Measurements from ENCODE around the gene STARD4. TPM values are rescaled to one million over a fixed set of nuclear protein-coding genes. Genes with fewer than 3 reads are reported as not detected.

The STARD4 gene
- total and polyA plus RNA-seq, 9 of the 15 experiments (the other 6 are each of a cell fraction or from before 2014, with no cell fraction given): 28.4 to 88.0 (median 34.0) TPM

DNA sequence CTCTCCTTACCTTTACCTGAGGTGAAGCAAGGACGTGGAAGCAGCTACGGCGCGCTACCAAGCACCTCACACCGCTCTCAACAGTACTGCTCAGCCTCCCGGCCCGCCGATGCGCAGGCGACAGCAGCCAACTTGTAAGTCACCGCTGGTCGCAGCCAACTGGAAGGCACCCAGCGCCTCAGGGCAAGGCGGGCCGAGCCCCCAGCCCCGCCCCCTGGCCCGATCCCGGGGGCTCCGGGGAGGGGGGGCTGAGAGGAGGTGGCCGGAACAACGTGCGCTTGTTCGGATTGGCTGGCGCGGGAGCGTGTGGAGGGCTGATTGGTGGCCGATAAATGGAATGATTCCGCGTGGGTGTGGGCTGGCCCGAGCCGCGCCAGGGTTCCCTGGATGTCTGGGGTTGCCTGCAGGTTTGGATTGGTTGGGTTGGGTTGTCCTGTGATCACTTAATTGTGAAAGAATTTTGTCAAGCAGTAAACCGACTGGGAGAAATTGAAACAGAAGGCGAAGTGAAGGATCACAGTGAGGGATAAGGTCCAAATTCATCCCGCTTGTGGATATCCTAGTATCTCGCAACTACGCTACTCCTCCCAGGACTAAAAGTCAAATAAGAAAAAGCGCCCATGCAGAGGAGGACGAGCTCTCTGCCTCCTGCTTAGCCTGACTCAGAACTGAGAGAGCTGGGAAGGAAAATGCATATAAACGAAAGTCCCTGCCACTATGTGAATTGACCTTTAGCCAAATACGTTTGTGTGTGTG lies at the start of gene STARD4 (continued):
- TF ChIP-seq XRCC5 (IDR thresholded peaks at IDR 0.05; ENCODE audit: low read depth, low read length) (0 out of 2 replicates have a peak, but pooled peaks have one; percentile 18), TSC22D4 (tag; IDR thresholded peaks at IDR 0.05) (no peak), DMBX1 (CRISPR knock-in tag; IDR thresholded peaks at IDR 0.05; ENCODE audit: borderline replicate concordance) (no peak), ZNF695 (CRISPR knock-in tag; IDR thresholded peaks at IDR 0.05) (no peak), ZZZ3 (IDR thresholded peaks at IDR 0.05) (no peak), SP1 (CRISPR knock-in tag; IDR thresholded peaks at IDR 0.05) (peak; percentile 81), TAF1 (IDR thresholded peaks at IDR 0.05; ENCODE audit: control insufficient read depth, extremely low read depth, insufficient read depth, low read length, severe bottlenecking) (peak; percentile 93), TAF7 (tag; IDR thresholded peaks at IDR 0.05) (peak; percentile 64), ZNF584 (CRISPR knock-in tag; IDR thresholded peaks at IDR 0.05; ENCODE audit: low read depth) (no peak), ZNF668 (CRISPR knock-in tag; IDR thresholded peaks at IDR 0.05) (0 out of 2 replicates have a peak, but pooled peaks have one; percentile 40), ZNF41 (CRISPR knock-in tag; conservative IDR thresholded peaks at IDR 0.05) (no peak), NUFIP1 (IDR thresholded peaks at IDR 0.05; ENCODE audit: partially characterized antibody) (no peak), CBFA2T2 (conservative IDR thresholded peaks at IDR 0.05) (no peak), IRF2 (CRISPR knock-in tag; IDR thresholded peaks at IDR 0.05) (no peak), MTA1 (IDR thresholded peaks at IDR 0.05; ENCODE audit: borderline replicate concordance) (no peak), ZBTB1 (CRISPR knock-in tag; IDR thresholded peaks at IDR 0.05; ENCODE audit: borderline replicate concordance, low read depth) (0 out of 2 replicates have a peak, but pooled peaks have one; percentile 22)
- TF ChIP-seq, protein P1, sequence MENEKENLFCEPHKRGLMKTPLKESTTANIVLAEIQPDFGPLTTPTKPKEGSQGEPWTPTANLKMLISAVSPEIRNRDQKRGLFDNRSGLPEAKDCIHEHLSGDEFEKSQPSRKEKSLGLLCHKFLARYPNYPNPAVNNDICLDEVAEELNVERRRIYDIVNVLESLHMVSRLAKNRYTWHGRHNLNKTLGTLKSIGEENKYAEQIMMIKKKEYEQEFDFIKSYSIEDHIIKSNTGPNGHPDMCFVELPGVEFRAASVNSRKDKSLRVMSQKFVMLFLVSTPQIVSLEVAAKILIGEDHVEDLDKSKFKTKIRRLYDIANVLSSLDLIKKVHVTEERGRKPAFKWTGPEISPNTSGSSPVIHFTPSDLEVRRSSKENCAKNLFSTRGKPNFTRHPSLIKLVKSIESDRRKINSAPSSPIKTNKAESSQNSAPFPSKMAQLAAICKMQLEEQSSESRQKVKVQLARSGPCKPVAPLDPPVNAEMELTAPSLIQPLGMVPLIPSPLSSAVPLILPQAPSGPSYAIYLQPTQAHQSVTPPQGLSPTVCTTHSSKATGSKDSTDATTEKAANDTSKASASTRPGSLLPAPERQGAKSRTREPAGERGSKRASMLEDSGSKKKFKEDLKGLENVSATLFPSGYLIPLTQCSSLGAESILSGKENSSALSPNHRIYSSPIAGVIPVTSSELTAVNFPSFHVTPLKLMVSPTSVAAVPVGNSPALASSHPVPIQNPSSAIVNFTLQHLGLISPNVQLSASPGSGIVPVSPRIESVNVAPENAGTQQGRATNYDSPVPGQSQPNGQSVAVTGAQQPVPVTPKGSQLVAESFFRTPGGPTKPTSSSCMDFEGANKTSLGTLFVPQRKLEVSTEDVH (IDR thresholded peaks at IDR 0.05; ENCODE audit: low read depth, partially characterized antibody): no peak
- TF ChIP-seq, protein P2, sequence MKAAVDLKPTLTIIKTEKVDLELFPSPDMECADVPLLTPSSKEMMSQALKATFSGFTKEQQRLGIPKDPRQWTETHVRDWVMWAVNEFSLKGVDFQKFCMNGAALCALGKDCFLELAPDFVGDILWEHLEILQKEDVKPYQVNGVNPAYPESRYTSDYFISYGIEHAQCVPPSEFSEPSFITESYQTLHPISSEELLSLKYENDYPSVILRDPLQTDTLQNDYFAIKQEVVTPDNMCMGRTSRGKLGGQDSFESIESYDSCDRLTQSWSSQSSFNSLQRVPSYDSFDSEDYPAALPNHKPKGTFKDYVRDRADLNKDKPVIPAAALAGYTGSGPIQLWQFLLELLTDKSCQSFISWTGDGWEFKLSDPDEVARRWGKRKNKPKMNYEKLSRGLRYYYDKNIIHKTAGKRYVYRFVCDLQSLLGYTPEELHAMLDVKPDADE (conservative IDR thresholded peaks at IDR 0.05; ENCODE audit: control insufficient read depth, low read depth, low read length): no peak
- TF ChIP-seq, protein P3, sequence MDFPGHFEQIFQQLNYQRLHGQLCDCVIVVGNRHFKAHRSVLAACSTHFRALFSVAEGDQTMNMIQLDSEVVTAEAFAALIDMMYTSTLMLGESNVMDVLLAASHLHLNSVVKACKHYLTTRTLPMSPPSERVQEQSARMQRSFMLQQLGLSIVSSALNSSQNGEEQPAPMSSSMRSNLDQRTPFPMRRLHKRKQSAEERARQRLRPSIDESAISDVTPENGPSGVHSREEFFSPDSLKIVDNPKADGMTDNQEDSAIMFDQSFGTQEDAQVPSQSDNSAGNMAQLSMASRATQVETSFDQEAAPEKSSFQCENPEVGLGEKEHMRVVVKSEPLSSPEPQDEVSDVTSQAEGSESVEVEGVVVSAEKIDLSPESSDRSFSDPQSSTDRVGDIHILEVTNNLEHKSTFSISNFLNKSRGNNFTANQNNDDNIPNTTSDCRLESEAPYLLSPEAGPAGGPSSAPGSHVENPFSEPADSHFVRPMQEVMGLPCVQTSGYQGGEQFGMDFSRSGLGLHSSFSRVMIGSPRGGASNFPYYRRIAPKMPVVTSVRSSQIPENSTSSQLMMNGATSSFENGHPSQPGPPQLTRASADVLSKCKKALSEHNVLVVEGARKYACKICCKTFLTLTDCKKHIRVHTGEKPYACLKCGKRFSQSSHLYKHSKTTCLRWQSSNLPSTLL (IDR thresholded peaks at IDR 0.05): peak; percentile 94
- TF ChIP-seq, protein P4, sequence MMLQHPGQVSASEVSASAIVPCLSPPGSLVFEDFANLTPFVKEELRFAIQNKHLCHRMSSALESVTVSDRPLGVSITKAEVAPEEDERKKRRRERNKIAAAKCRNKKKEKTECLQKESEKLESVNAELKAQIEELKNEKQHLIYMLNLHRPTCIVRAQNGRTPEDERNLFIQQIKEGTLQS (IDR thresholded peaks at IDR 0.05): no peak
- TF ChIP-seq, protein P4 (CRISPR knock-in tag; conservative IDR thresholded peaks at IDR 0.05): no peak

All from K562 (cell line).